HG02840 (cell line): ENCODE data around the gene C2CD2.

Experiments
- ATAC-seq: cut with Tn5 transposase; IDR thresholded peaks from one replicate; pipeline ENCODE4 v1.9.1; 2021; ENCODE audit warnings: mild to moderate bottlenecking, moderate library complexity, moderate number of reproducible peaks; ENCODE audit not compliant: unreplicated experiment, low FRiP score

Gene C2CD2

GRCh38 chr21:41975391-41976272 lies 21.8 kb upstream of the C2CD2 start:
- ATAC-seq, result no peak

GRCh38 chr21:41974752-41975053 lies 20.9 kb upstream of the C2CD2 start:
- no peak for ATAC-seq

GRCh38 chr21:41973861-41974751 lies 20.3 kb upstream of the C2CD2 start:
- no peak for ATAC-seq

GRCh38 chr21:41973427-41973831 lies 19.6 kb upstream of the C2CD2 start:
- ATAC-seq, result no peak

- ATAC-seq, result no peak
These were observed 18.8 kb upstream of the C2CD2 start for GRCh38 chr21:41972511-41973205.

- no peak for ATAC-seq
These were observed 18.1 kb upstream of the C2CD2 start for GRCh38 chr21:41971891-41972290.

- ATAC-seq, result no peak
These were observed 17.2 kb upstream of the C2CD2 start for GRCh38 chr21:41970751-41971653.

GRCh38 chr21:41970106-41970391 lies 16.2 kb upstream of the C2CD2 start:
- ATAC-seq, result no peak

GRCh38 chr21:41967708-41968107 lies 13.9 kb upstream of the C2CD2 start:
- no peak for ATAC-seq

GRCh38 chr21:41966872-41967621 lies 13.2 kb upstream of the C2CD2 start:
- ATAC-seq, result no peak

- no peak for ATAC-seq
These were observed 12.4 kb upstream of the C2CD2 start for GRCh38 chr21:41966041-41966833.

GRCh38 chr21:41965461-41966013 lies 11.7 kb upstream of the C2CD2 start:
- no peak for ATAC-seq

GRCh38 chr21:41965045-41965444 lies 11.2 kb upstream of the C2CD2 start:
- ATAC-seq, result no peak

GRCh38 chr21:41964171-41964570 lies 10.4 kb upstream of the C2CD2 start:
- no peak for ATAC-seq

- no peak for ATAC-seq
These were observed 8.7 kb upstream of the C2CD2 start for GRCh38 chr21:41962425-41962966.

- no peak for ATAC-seq
These were observed 7.9 kb upstream of the C2CD2 start for GRCh38 chr21:41961753-41962152.

- ATAC-seq, result no peak
These were observed 7.5 kb upstream of the C2CD2 start for GRCh38 chr21:41961282-41961701.

GRCh38 chr21:41960386-41960785 lies 6.6 kb upstream of the C2CD2 start:
- ATAC-seq, result no peak
